ENCODE data around the gene BCAS1.

BCAS1 gene

GRCh38 chr20:54110457-54110856 lies 40.1 kb upstream of the BCAS1 start:
- Histone ChIP-seq H3K36me3 (ENCODE audit: insufficient read depth, low read length) (no peaks in the 10 kb centered on the region), H3K4me3 (ENCODE audit: low read depth in 1 of 2, low read length in 2 of 2) (no peak overlapping the region), H3K4me2 (ENCODE audit: insufficient read depth, low read length) (no peak overlapping the region), H3K27ac (ENCODE audit: low read length) (no peak overlapping the region), H3K9me3 (ENCODE audit: insufficient read depth, low read length, severe bottlenecking) (no peaks in the 10 kb centered on the region), H2AFZ (ENCODE audit: low read depth, low read length) (no peak overlapping the region), H3K79me2 (ENCODE audit: insufficient read depth, low read length) (no peaks in the 10 kb centered on the region), H4K20me1 (ENCODE audit: insufficient read depth, low read length) (no peaks in the 10 kb centered on the region), H3K4me1 (ENCODE audit: insufficient read depth, low read length) (no peaks in the 10 kb centered on the region), H3K27me3 (ENCODE audit: insufficient read depth, low read length, poor library complexity) (peaks cover 18% of the 10 kb centered on the region), H3K9ac (ENCODE audit: low read depth, low read length) (no peak overlapping the region)
- ATAC-seq (ENCODE audit: insufficient read depth, low read depth) = no peak
- TF ChIP-seq EZH2 (IDR thresholded peaks at IDR 0.05; ENCODE audit: borderline replicate concordance, low read depth, low read length, severe bottlenecking) (no peak), CTCF (IDR thresholded peaks at IDR 0.05; ENCODE audit: borderline replicate concordance, extremely low read depth, low read length, poor library complexity, severe bottlenecking) (no peak)
- no peak for DNase-seq

- Histone ChIP-seq H3K27ac (ENCODE audit: low read length) (no peak overlapping the region), H3K9ac (ENCODE audit: low read depth, low read length) (no peak overlapping the region), H2AFZ (ENCODE audit: low read depth, low read length) (no peak overlapping the region), H3K79me2 (ENCODE audit: insufficient read depth, low read length) (no peaks in the 10 kb centered on the region), H4K20me1 (ENCODE audit: insufficient read depth, low read length) (no peaks in the 10 kb centered on the region), H3K9me3 (ENCODE audit: insufficient read depth, low read length, severe bottlenecking) (no peaks in the 10 kb centered on the region), H3K36me3 (ENCODE audit: insufficient read depth, low read length) (no peaks in the 10 kb centered on the region), H3K27me3 (ENCODE audit: insufficient read depth, low read length, poor library complexity) (peaks cover 20% of the 10 kb centered on the region), H3K4me2 (ENCODE audit: insufficient read depth, low read length) (no peak overlapping the region), H3K4me1 (ENCODE audit: insufficient read depth, low read length) (no peaks in the 10 kb centered on the region), H3K4me3 (ENCODE audit: low read depth in 1 of 2, low read length in 2 of 2) (no peak overlapping the region)
- TF ChIP-seq CTCF (IDR thresholded peaks at IDR 0.05; ENCODE audit: borderline replicate concordance, extremely low read depth, low read length, poor library complexity, severe bottlenecking) (no peak), EZH2 (IDR thresholded peaks at IDR 0.05; ENCODE audit: borderline replicate concordance, low read depth, low read length, severe bottlenecking) (no peak)
- DNase-seq = no peak
- ATAC-seq (ENCODE audit: insufficient read depth, low read depth) = no peak
Measured at GRCh38 chr20:54110041-54110440, 39.6 kb upstream of the BCAS1 start.

- Histone ChIP-seq H3K27ac (ENCODE audit: low read length) (no peak overlapping the region), H2AFZ (ENCODE audit: low read depth, low read length) (no peak overlapping the region), H3K27me3 (ENCODE audit: insufficient read depth, low read length, poor library complexity) (peaks cover 32% of the 10 kb centered on the region), H3K4me1 (ENCODE audit: insufficient read depth, low read length) (no peaks in the 10 kb centered on the region), H3K9ac (ENCODE audit: low read depth, low read length) (no peak overlapping the region), H4K20me1 (ENCODE audit: insufficient read depth, low read length) (no peaks in the 10 kb centered on the region), H3K4me3 (ENCODE audit: low read depth in 1 of 2, low read length in 2 of 2) (no peak overlapping the region), H3K79me2 (ENCODE audit: insufficient read depth, low read length) (no peaks in the 10 kb centered on the region), H3K36me3 (ENCODE audit: insufficient read depth, low read length) (no peaks in the 10 kb centered on the region), H3K4me2 (ENCODE audit: insufficient read depth, low read length) (no peak overlapping the region), H3K9me3 (ENCODE audit: insufficient read depth, low read length, severe bottlenecking) (no peaks in the 10 kb centered on the region)
- no peak for ATAC-seq (ENCODE audit: insufficient read depth, low read depth)
- DNase-seq = no peak
- TF ChIP-seq EZH2 (IDR thresholded peaks at IDR 0.05; ENCODE audit: borderline replicate concordance, low read depth, low read length, severe bottlenecking) (no peak), CTCF (IDR thresholded peaks at IDR 0.05; ENCODE audit: borderline replicate concordance, extremely low read depth, low read length, poor library complexity, severe bottlenecking) (no peak)
Measured at GRCh38 chr20:54108817-54109216, 38.4 kb upstream of the BCAS1 start.

- Histone ChIP-seq H3K79me2 (ENCODE audit: insufficient read depth, low read length) (no peaks in the 10 kb centered on the region), H3K9ac (ENCODE audit: low read depth, low read length) (no peak overlapping the region), H3K27ac (ENCODE audit: low read length) (no peak overlapping the region), H3K4me1 (ENCODE audit: insufficient read depth, low read length) (no peaks in the 10 kb centered on the region), H4K20me1 (ENCODE audit: insufficient read depth, low read length) (no peaks in the 10 kb centered on the region), H3K36me3 (ENCODE audit: insufficient read depth, low read length) (no peaks in the 10 kb centered on the region), H3K4me2 (ENCODE audit: insufficient read depth, low read length) (no peak overlapping the region), H3K4me3 (ENCODE audit: low read depth in 1 of 2, low read length in 2 of 2) (no peak overlapping the region), H3K9me3 (ENCODE audit: insufficient read depth, low read length, severe bottlenecking) (no peaks in the 10 kb centered on the region), H3K27me3 (ENCODE audit: insufficient read depth, low read length, poor library complexity) (peaks cover 37% of the 10 kb centered on the region), H2AFZ (ENCODE audit: low read depth, low read length) (no peak overlapping the region)
- TF ChIP-seq EZH2 (IDR thresholded peaks at IDR 0.05; ENCODE audit: borderline replicate concordance, low read depth, low read length, severe bottlenecking) = no peak
- TF ChIP-seq CTCF (IDR thresholded peaks at IDR 0.05; ENCODE audit: borderline replicate concordance, extremely low read depth, low read length, poor library complexity, severe bottlenecking) = no peak
- ATAC-seq (ENCODE audit: insufficient read depth, low read depth) = no peak
- DNase-seq = no peak
Measured at GRCh38 chr20:54108326-54108642, 37.9 kb upstream of the BCAS1 start.

Data from DND-41 (cell line).